ENCODE results near the gene TEDC1.

Gene TEDC1

DNA sequence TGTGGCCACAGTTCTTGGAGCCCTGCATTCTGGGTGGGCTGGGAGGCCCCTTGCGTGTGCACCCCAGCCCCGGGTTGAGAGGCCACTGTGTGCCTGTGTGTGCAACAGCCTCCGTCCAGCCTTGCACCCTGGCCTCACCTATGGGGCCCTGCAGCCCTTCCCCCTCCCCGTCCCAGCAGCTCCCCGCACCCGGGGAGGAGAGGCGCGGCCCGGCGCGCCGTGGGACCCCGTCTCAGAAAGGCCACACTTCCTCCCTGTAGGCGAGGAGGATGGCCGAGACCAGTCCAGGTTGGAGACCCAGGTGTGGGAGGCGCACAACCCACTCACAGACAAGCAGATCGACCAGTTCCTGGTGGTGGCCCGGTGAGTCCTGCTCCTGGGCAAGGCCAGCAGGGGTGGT lies 33.0 kb upstream of the TEDC1 start:
- DNase-seq = no peak

DNA sequence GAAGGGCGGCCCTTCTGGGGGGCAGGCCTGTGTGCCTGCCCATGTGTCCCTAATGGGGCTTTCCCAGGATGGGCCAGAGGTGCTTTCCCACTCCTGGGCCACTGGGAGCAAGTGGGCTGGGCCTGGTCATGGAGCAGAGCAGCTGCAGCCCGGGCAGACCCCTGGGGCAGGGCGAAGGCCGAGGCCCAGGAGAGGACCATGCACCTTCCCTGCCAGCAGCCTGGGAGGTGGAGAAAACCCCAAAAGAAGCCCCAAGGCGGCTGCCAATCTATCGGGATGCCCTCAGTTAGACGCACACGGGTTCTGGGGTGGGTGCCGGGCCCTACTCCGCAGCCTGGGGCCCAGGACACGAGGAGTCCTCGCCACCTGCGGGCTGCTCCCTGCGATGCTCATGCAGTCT lies 32.5 kb upstream of the TEDC1 start:
- no peak for DNase-seq

- no peak for DNase-seq
Measured at GRCh38 chr14:105460116-105460515, 30.9 kb upstream of the TEDC1 start.

DNA sequence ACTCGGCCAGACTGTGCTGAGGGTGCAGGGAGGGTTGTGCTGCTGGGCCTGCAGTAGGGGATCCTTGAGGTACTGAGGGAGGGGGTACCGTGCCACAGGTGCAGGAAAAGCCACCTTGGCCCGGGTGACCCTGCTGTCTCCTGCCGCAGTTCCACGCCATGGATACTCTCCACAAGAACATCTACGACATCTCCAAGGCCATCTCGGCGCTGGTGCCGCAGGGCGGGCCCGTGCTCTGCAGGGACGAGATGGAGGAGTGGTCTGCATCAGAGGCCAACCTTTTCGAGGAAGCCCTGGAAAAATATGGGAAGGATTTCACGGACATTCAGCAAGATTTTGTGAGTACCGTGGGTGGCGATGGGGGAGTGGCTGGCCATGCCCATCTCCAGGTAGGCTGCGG lies 30.4 kb upstream of the TEDC1 start:
- no peak for DNase-seq

- no peak for DNase-seq
Measured at GRCh38 chr14:105461903-105462302, 29.1 kb upstream of the TEDC1 start.

GRCh38 chr14:105464501-105464900 lies 26.5 kb upstream of the TEDC1 start:
- DNase-seq = no peak

DNA sequence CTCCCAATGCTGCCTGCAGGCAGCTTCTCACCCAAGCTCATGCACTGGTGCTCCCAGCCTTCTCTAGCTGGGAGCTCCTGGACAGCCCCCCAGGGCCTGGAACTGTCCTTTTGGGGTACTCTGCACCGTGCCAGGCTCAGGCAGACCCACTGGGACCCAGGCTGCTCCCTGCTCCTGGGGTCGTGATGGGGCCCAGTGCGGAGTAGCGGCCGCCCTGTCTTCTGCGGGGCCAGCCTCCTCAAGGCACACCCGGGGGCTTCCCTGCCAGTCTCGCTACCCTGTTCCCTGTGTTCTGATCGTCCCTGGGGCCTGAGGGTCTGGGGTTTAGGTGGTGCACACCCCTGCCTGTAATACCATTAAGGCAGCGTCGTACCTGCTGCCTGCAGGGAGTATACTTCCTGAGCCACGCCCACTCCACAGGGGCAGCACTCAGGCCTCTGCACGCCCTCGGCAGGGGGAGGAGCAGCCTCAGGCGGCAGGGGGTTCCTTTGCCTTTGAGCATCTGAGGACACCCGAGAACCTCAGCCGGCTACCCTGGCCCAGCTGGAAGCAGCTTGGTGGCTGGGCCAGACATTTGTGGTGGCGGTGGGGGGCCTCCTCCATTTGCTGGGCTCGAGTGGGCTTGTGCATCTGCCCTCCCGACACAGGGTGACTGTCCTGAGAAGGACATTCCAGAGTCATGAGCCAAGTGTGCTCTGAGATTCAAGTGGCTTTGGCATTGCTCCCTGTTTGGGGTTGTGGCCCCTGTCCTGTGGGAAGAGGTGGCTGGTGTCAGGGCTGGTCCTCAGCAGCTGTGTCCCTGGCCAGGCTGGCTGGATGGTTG lies 25.6 kb upstream of the TEDC1 start:
- DNase-seq = no peak

DNA sequence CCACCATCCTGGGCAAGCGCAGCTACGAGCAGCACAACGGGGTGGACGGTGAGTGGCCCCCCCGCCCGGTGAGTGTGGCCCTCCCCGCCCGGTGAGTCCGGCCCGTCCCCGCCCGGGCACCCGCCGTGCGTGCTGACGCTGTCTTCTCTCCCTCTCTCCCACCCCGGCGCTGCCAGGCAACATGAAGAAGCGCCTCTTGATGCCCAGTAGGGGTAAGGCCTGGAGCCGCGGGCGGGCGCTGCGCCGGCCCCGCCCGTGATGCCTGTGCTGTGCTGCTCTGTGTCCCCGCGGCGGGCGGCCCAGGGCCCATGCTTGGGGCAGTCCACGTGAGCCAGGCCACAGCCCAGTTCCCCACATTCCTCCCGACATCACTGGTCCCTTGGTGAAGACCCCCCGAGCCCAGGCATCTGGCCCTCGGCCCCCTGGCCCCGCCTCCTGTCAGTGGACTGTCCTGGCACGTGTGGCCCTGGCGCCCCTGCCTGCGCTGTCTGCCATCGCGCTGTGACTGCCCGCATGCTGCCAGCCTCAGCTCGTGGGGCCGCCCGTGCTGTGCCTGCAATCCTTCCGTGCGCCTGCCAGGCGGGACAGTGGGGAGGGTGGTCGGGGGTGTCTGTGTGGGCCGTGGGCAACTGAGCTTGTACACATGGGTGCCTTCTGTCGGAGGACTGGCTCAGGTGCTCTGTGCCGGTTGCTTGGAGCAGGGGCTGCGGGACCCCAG lies 24.4 kb upstream of the TEDC1 start:
- DNase-seq = no peak

- no peak for DNase-seq
Measured at GRCh38 chr14:105467249-105467941, 23.7 kb upstream of the TEDC1 start.

- no peak for DNase-seq
Measured at GRCh38 chr14:105467942-105468471, 23.0 kb upstream of the TEDC1 start.

DNA sequence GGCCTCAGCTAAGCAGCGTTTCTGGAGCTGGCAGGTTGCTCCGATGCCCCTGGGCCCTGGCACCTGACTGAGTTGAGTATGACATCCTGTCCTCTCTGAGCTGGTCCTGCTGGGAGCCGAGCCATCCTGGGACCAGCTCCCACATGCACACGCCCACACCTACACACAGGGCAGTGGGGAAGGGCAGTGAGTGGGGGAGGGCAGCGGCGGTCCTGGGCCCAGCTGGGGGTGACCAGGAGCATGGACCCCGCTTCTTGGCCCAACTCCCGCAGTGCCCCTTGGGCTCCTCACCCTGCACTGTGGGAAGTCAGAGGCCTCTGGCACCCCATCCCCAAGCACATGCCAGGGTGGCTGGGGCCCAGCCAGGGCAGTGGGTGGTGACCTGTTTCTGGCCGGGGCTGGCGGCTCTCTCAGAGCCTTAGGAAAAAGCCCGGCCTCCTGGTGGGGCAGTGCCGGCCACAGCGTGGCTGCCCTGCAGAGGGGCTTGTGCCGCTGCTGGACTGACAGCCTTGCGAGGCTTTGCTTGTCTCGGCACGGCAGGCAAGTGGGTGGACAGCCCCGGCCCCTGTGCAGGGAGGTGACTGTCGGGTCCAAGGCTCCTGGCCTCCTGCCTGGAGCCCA lies 22.3 kb upstream of the TEDC1 start:
- DNase-seq = no peak

DNA sequence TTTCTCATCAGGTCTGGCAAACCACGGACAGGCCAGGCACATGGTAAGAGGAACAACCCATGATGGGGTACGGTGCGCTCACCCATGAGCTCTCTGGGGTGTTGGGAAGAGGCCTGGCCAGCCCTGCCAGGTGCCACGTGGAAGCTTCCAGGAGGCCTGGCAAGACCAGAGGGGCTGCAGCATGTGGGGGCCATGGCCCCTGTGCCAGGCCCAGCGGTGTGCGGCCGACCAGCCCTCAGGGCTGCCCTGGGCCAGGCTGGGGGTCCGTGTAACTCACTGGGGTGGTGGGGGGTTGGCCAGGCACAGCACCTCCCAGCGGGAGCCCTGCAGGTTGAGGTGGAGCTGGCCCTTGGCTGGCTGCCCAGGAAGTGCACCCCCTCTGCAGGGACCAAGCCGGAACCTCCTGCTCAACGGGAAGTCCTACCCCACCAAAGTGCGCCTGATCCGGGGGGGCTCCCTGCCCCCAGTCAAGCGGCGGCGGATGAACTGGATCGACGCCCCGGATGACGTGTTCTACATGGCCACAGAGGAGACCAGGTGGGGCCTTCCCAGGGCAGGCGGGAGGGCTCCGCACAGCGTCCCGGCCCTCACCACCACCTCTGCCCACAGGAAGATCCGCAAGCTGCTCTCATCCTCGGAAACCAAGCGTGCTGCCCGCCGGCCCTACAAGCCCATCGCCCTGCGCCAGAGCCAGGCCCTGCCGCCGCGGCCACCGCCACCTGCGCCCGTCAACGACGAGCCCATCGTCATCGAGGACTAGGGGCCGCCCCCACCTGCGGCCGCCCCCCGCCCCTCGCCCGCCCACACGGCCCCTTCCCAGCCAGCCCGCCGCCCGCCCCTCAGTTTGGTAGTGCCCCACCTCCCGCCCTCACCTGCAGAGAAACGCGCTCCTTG lies 21.3 kb upstream of the TEDC1 start:
- DNase-seq = no peak

DNA sequence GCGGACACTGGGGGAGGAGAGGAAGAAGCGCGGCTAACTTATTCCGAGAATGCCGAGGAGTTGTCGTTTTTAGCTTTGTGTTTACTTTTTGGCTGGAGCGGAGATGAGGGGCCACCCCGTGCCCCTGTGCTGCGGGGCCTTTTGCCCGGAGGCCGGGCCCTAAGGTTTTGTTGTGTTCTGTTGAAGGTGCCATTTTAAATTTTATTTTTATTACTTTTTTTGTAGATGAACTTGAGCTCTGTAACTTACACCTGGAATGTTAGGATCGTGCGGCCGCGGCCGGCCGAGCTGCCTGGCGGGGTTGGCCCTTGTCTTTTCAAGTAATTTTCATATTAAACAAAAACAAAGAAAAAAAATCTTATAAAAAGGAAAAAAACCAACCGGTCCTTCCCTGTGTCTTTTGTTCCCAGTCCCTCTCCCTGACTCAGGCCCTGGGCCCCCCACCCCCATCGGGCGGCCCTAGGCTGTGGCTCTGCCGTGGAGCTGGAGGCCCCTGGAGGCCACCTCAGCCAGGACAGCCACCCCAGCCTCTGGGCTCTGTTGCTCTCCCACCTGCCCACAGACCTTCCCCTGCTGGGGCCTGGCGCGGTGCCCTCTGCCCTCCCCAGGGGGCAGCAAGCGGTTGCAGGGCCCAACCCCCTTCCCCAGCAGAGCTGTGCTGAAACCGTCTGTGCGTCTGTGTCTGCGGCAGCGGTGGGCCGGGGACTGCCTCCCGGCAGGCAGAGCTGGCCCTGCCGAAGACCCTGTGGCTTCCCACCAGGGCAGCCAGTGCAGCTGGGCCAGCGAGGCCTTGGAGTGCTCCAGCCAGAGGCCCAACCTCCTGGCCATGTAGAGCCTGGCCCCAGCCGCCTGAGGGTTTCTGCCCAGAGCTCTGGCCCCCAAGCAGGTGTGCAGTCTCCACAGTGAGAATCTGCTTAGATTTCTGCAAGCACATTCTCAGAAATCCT lies 20.4 kb upstream of the TEDC1 start:
- no peak for DNase-seq

- DNase-seq = no peak
Measured at GRCh38 chr14:105471297-105471821, 19.7 kb upstream of the TEDC1 start.

DNA sequence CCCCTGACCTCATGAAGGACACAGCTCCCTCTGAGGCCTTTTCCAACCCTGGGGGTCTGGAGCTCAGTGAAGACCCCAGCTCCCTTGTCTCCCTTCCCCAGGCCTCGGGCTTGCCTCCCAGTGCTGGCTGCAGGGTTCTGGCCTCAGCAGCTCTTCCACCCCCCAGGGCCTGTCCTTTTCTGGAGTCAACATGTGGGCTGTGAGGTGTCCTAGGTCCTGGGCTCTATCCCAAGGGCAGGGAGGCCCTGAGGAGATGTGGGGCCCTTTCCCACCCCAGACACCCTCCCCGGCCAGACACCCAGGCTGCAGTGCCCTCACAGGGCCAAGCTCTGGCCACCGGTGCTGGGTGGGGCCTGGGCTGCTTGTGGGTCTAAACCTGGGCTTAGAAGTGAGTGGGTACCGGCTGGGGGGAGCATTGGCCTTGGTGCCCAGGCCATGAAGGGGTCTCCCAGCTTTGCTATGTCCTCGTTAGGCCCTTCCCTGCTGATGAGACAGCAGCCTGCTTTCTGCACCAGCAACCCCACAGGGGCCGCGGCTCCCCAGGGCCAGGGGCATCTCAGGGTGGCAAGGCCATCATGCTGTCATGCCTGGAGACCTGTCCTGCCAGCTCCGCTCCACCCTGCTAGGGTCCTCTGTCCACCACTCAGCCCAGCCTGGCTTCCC lies 19.1 kb upstream of the TEDC1 start:
- DNase-seq = no peak

GRCh38 chr14:105472486-105472991 lies 18.5 kb upstream of the TEDC1 start:
- DNase-seq = no peak

DNA sequence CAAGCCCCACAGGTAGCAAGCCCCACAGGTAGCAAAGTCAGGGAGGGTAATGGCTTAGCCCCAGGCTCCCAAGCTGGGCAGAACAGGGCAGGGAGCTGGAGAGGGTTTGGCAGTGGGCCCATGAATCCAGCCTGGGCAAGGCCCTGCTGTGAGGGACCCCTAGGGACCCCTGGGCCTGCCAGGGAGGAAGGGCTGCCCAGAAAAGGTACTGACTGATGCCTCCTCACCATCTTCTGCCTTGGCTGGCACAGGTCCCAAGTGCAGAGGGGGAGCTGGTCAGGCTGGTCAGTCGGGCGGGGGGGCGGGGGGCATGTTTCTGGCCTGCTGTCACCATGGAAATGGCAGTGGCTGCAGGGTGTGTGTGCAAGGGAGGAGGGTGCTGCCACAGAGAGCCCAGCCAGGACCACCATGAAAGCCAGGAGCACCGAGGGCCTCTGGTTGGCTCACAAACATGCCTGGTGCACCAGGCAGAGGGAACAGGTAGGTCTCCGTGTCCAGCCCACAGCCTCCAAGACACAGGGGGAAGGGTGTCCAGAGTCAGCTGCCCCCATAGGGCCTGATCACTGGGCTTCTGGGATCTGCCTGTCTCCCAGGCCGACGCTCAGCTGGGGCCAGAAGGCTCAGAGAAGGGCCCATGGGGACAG lies 17.9 kb upstream of the TEDC1 start:
- DNase-seq = no peak

- DNase-seq = peak; percentile 99
Measured at GRCh38 chr14:105473677-105474482, 17.2 kb upstream of the TEDC1 start.
